GM19438 (cell line): ENCODE data around the gene TLL2.
"Not testable (repeated sequence)": the region's sequence is repeated elsewhere in the genome, so short reads cannot be mapped to it uniquely, and the experiment has no call there.

Source experiments
- ATAC-seq: cut with Tn5 transposase; IDR thresholded peaks from one replicate; pipeline ENCODE4 v1.9.1; 2021; ENCODE audit warnings: low read depth; ENCODE audit not compliant: unreplicated experiment

TLL2 gene

DNA sequence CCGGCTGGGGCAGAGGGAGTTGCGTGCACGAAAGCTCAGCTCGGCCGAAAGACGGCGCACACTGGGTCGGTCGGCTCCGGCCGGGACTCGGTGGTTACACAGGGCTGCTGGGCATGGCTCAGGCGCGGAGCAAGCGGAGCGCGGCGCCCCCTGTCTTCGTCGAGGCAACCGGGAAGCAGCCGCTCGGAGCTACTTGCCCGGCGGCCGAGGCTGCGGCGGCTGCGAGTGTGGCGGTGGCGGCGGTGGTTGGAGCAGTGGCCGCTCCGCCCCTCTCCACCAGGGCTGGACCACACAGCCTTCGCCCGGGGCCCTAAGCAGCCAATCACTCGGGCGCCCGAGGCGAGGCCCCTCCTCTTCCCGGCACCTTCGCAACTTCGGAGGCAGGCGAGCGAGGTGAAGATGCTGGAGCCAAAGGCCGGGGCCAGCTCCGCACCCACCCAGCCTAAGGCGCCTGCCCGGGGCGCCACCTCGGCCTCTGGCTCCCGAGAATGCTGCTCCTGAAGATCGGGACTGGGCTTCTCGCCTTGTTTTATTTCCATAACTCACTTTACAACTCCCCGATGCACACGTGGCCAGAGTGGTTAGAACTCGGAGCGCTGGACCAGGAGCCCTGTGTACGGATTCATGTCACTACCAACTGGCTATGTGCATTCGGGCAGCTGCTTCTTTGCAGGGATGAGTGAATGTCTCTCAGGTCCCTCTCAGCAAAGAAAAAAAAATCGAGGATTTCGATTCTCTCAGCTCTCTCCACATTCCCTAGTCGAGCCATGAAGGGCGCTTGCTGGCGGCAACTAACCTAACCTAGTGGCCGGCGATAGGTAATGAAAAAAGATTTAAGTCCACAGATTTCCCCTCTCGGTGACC is at the start of gene TLL2:
Gene TLL2, minus strand, starts transcription at position 229 of the 864 bp plus-strand sequence. CDS start 241 bp downstream, outside the sequence.
- peak; percentile 73 for ATAC-seq

DNA sequence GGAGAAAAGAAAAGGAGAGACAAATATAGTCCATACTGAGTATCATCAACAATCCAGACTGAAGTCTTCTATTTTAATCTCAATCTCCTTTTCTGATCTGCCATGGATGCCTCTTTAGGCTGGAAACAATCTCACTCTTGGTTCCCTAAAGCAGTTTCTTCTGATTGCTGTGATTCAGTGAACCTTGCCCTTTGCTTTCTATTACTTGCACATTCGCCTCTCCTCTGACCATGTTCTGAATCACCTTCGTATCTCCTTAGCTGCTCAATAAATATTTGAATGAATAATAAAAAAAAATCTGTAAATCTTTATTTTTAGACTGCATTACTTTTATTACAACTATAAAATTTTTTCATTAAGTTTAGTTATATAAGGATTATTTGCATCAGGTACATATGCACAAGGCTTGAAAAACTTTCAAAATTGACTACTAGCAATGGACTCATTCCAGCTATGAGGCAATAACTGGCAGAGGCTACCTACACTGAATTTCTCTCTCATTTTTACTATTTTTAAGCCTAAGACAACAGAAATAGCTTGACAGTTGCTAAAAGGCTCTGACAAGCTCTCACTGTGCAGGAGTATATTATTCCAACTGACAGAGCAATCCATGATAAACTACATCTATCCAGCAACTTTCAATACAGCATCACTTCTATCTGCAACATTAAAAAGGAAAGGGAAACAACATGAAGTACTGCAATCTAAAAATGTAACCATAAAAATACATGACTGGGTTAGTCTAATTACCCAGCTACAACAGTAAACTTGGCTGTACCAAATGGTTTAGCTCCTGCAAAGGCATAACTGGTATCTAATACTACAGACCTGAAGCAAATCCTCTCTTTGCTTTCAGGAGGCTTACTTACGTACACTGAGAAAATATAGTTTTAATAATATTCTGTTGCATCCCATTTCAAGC is 47.5 kb upstream of the TLL2 start:
- ATAC-seq = no peak

DNA sequence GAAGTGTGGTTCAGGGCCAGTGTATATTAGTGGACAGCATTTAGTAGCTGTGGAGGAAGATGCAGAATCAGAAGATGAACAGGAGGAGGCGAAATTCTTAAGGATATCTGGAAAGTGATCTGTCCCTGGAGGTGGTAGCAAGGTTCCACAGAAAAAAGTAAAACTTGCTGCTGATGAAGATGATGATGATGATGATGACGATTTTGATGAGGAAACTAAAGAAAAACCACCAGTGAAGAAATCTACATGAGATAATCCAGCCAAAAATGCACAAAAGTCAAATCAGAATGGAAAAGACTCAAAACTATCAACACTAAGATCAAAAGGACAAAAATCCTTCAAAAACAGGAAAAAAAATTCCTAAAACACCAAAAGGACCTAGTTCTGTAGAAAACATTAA is 46.8 kb upstream of the TLL2 start:
- no peak for ATAC-seq

DNA sequence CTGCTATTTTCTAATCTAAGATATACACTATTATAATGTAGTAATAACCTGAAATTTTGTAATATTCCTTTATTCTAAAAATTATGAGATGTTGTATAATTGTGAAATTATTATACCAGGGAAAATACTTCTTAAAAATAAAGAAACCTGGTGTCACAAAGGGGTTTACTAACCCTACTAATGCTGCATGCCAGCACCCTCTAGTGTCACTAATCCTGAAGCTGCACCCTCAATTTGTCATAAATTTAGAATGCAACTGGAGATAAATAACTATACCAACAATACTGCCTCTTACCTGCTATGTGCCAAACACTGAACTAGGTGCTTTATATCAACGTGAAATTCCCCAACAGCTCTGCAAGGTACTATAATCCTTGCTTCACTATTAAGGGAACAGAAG is 42.3 kb upstream of the TLL2 start:
- no peak for ATAC-seq

DNA sequence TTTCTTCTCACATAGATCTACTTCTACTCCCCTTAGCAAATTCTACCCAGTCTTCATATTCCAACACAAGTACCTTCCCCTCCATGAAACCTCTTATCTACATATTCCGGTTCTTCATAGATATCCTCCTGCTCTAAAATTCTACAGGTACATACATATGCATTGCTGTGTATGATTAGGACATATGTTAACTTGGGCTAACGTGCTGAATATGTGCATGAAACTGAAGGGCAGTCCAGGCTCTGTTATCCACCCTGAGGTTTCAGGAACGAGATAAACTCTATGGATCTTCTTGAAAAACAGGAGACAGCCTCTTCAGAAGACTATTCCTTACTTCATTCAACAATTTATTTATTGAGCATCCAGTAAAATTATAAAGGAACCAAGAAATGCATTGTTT is 41.6 kb upstream of the TLL2 start:
- no peak for ATAC-seq

DNA sequence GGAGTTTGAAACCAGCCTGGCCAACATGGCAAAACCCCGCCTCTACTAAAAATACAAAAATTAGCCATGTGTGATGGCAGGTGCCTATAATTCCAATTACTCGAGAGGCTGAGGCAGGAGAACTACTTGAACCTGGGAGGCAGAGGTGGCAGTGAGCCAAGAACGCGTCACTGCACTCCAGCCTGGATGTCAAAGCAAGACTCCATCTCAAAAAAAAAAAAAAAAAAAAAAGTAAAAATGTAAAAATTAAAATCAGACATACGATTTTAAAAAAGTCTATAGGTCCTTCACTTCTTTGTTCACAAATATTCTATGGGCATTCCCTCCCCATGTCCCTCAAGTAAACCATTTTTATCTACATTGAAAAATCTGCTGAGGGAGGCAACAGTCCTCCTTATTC is 34.9 kb upstream of the TLL2 start:
- no peak for ATAC-seq

DNA sequence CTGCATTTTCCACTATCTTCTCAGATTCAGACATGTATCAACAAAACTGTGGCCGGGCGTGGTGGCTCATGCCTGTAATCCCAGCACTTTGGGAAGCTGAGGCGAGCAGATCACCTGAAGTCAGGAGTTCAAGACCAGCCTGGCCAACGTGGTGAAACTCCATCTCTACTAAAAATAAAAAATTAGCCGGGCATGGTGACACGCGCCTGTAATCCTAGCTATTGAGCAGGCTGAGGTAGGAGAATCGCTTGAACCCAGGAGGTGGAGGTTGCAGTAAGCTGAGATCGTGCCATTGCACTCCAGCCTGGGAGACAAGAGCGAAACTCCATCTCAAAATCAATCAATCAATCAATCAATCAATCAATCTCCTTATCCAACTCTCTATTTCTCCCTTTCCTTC is 31.8 kb upstream of the TLL2 start:
- ATAC-seq = not testable (repeated sequence)

DNA sequence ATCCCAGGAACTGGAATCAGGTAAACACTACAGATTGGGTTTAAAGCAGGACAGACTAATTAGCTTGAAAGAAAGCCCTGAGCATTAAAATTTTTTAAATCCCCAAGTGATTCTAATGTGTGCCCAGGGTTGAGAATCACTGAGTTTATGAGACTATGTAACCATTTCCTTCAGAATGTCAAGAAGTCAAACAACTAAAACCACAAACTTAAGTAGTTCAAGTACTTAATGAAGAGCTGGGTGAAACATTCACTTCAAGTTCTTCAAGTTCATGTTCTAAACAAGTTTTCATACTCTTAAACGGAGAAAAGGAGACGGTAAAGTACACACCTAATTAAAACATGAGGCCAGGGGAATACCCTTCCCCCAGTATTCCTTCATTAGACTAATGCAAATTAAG is 28.2 kb upstream of the TLL2 start:
- ATAC-seq = no peak

DNA sequence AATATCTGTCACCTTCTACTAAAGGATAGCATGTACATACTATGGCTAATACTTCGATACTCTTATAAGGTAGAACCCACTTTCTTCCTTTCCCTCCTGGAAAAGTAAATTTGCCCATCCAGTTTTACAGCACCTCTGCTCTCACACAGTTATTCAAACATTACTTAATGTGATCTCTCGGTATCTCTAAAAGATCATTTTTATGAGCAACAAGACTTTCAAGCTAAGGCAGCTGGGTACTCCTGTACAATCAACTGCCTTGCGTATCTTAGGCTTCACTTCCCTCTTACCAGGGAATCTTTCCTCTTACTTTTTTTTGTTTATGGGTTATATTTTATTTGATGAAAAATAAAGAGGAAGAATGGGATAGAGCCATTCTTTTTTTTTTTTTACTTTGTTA is 26.5 kb upstream of the TLL2 start:
- no peak for ATAC-seq

DNA sequence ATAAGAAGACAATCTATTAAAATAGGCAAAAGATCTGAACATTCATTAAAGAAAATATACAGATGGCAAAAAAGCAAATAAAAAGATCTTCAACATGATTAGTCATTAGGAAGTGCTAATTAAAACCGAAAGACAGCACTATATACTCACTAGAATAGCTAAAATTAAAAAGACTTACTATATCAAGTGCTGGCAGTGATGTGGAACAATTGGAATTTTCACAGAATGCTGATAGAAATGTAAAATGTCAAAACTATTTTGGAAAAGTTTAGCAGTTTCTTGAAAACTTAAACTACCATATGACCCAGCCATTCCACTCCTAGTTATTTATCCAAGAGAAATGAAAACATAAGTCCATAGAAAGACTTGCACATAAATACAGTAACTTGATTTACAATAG is 25.0 kb upstream of the TLL2 start:
- ATAC-seq = no peak

DNA sequence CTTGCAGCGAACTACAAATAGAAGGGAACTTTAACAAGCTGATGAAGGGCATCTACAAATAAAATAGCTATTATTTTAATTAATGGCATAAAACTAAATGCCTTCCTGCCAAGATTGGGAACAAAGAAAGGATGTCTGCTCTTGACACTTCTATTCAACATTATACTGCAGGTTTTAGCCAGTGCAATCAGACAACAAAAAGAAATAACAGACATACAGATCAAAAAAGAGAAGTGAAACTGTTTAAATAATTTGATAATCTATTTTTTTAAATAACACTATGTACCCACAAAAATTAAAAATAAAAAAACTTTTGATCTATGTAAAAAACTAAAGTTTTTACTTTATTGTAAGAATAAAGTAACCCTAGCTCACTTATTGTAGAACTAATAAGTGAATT is 22.4 kb upstream of the TLL2 start:
- no peak for ATAC-seq

DNA sequence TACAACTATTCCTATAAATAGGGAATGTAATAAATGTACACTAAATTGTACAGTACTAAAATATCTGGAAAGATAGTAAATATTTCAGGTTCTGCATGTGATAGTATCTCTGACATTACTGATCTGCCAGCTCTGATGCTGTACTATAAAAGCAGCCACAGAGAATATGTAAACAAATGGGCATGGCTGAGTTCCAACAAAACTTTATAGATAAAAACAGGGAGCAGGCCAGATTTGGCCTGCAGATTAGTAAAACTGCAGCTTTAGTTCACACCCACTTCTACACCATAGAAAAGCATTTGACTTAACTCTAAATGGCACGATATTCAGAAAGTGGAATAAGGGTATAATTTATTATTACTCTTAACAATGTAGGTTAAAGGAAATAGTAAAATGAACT is 18.8 kb upstream of the TLL2 start:
- no peak for ATAC-seq

DNA sequence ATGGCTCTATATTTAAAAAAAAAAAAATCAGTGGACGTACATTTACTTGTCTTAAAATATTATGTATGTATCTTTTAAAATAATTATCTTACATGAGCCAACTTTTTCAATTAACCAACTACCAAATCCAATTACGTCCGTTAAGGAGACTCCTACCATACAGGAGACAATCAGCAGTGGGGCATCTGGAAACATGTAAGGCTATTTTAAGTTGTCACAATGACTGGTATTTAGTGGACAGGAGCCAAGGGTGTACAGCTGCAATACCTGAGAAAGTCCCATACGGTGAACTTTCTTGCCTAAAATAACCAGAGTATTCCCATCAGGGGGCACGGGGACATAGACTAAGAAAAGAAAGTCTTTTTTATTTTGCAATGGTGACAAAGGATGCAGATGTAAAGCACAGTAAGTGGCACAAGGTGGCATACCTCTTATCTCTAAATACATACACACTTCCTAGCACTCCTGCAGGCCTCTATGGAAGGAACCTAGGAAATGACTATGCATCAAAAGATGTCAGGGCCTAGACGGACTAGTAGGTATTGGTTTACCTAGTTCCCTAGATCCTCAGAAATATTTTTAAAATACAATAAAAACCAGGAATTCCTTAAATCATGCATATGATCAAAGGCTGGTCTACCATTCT is 16.0 kb upstream of the TLL2 start:
- ATAC-seq = no peak

DNA sequence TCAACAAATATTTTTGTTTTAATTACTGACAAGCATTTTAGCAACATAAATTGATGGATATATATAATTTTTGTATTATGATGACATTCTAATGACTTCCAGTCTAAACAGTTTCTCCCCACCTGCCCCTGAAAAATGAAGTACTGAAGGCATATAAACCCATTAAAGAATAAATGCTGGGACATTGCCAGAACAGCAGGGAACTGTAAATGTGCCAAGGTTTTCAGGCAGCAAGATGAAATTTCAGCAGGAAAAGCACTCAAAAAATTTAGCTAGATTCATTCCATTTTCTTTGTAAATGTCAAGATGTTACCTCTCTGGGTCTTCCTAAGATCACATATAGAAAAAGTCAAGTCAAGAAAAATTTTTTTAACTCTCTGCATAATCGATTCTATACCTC is 11.0 kb upstream of the TLL2 start:
- ATAC-seq = no peak

DNA sequence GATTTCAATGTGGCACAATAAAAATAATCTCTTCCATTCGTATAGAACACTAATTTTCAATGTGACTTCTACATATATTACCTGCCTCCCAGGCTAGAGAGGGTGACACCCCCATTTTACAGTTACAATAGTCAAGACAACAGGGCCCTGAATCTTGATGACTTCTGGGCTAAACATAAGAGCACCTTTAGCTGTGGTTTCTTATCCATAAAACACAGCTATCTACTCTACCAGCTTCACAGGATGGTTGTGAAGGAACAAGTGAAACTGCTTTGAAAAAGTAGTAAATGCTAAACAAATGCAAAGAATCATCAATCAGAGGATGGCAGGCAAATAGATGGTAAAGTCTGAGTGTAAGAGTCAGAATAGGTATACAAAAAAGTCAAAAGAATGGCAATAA is 3.6 kb upstream of the TLL2 start:
- no peak for ATAC-seq

DNA sequence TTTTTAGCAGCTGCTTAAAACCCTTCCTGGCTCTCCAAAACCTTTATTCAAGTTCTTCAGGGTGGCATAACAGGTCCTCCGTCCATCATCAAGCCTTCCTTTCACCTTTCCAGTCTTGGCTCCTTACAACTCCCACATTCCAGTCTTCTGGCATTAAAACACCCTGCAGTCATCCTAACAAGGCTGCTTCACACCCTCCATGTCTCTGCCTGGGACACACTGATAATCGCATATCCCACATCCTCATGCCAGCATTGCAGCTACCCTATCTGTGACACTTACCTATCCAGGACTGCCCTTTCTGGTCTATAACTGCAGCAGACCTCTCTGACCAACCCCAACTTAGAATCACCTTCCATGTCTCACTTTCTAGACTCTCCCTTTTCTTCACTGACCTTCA is 2.6 kb upstream of the TLL2 start:
- ATAC-seq = no peak

DNA sequence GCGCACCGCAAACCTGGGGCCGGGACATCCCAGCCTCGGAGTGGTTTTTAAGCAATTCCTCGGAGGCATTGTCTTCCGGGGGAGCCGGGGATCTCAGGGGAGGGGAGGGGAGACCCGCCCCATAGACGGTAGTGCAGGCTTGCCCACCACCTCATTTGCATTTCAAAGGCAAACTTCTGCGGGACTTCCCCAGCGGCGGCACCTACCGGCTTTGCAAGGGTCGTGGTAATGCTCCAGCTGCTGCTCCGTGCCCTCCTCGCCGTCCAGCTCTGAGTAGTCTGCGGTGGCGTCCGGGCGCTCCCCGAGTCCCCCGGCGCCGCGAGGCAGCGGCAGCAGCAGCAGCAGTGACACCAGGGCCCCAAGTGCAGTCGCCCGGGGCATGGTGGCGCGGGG is 425 bp downstream of the TLL2 start:
- ATAC-seq = peak; percentile 35

DNA sequence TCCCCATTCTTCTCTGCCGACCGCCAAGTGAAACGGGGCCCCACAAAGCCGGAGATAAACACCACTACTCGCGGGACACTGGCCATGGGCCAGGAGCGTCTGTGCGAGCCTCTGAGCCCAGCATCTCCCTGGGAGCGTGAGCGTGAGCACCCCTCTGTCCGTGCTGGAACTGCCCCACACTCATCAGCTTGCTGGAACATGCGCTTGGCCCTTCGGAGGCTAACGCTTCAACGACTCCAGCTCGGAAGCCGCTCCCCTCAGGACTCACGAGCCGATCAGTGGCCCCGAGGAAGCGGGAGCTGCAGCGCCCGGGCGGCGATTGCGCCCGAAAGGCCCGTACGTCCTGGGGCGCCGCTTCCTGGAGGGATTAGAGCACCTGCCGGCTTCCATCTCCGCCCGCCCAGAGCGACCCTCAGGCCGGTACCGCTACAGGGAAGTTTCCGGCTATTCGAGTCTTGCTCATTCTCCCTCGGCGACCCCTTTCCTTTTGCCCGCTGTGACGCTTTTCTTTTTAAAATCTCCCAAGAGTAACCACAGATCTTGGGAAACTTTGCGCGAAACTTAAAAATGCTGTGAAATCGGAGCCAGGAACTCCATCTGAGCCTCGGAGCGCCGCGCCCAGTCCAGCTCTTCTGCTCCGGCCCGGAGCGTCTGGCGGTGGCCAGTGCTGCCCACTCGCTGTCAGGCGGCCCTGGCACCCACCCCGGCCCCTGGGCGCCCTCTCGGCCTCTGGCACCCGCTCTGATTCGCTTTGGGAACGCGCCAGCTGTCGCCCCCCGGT is 1.0 kb downstream of the TLL2 start:
- ATAC-seq = no peak

DNA sequence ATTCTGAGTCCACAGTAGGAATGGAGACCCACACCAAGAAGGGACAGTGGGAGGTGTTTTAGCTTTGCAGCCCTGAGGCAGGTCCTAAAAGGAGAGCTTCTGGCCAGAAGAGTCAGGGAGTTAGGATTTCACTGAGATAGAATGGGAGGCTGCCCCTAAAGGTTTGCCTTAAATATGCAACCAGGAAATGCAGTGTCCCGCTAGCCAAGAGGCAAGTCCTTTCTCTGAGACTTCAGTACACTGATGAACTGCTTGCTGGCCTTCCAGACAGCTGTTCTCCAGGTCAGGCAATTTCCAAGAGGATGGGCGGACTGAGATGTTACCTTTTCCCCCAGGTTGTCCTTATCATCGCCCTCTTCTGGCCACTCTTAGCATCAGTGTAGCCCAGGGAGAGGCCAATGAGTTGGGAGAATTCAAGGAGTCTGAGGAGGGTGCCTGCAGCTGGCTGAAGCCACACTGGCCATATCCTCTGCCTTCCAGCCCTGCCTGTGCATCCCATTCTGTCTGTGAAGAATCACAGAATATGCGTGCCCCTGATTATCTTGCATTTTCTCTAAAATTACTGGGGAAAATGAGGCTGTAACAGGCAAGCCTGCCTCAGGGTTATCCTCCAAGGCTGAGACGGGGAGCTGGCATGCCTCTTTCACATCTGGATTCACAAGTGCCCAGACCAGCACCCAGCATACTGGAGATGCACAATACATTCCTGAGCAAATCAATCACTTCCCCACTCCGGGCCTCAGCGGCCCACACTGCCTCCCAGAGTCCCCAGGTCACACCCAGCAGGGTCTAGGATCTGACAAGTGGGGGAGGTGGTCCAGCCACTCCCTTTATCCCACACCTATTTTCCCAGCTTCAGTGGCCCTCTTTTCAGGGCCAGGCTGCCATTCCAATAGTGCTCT is 2.4 kb downstream of the TLL2 start:
- ATAC-seq = no peak
